H1 (cell line): Measurements from ENCODE around the gene NSUN6. TPM values are rescaled to one million over a fixed set of nuclear protein-coding genes. Genes with fewer than 3 reads are reported as not detected.
A peak's percentile ranks its signal among the peaks of the same experiment; 100 is the strongest.

Experiments used
- CTCF ChIA-PET: fragments of 300-600 bp; sonication (Branson Sonifier 250); formaldehyde crosslinking; loops from one replicate; lab custom pipeline; 2021; ENCODE audit not compliant: partially characterized antibody; lab: Charles Lee
- POLR2A ChIA-PET: fragments of 300-600 bp; sonication (Branson Sonifier 250); formaldehyde crosslinking; loops from one replicate; lab custom pipeline; 2021; ENCODE audit warnings: inconsistent platforms; ENCODE audit not compliant: partially characterized antibody; lab: Charles Lee
- DNase-seq, 2 experiments: peaks; one replicate each; pipeline versions ENCODE4 v3.0.0 to v3.0.0-alpha.2; 2010 to 2022; ENCODE audit warnings: low spot score in 2 of 2, low read depth in 1 of 2, mixed read lengths in 1 of 2
- FAIRE-seq: peaks from 2 replicates; lab custom pipeline; 2011; peaks lifted over from hg19 to GRCh38; lab: Jason Lieb, UNC
- H2AFZ ChIP-seq: 2 replicates; pipeline ENCODE4 v1.8.1; 2012; ENCODE audit warnings: low read length, inconsistent platforms
- H2AK5ac ChIP-seq: 2 replicates; pipeline ENCODE4 v1.6.1; 2013; ENCODE audit warnings: low read depth, low read length
- H2BK120ac ChIP-seq: replicated peaks from 2 replicates; pipeline ENCODE3; 2013; ENCODE audit warnings: low read depth, low read length, inconsistent platforms
- H2BK12ac ChIP-seq: 2 replicates; pipeline ENCODE4 v1.6.1; 2013; ENCODE audit warnings: low read depth, low read length
- H2BK15ac ChIP-seq: 2 replicates; pipeline ENCODE4 v1.6.1; 2013; ENCODE audit warnings: low read length
- H2BK20ac ChIP-seq: 2 replicates; pipeline ENCODE4 v1.6.1; 2013; ENCODE audit warnings: low read length
- H2BK5ac ChIP-seq: 2 replicates; pipeline ENCODE4 v1.6.1; 2013; ENCODE audit warnings: low read depth, low read length
- H3K14ac ChIP-seq: 2 replicates; pipeline ENCODE4 v1.6.1; 2013; ENCODE audit warnings: inconsistent platforms; ENCODE audit not compliant: insufficient read length
- H3K18ac ChIP-seq: 2 replicates; pipeline ENCODE4 v1.6.1; 2013; ENCODE audit warnings: low read length; ENCODE audit errors: extremely low read depth
- H3K23ac ChIP-seq: 2 replicates; pipeline ENCODE4 v1.6.1; 2013; ENCODE audit warnings: inconsistent platforms; ENCODE audit not compliant: insufficient read length
- H3K23me2 ChIP-seq: 2 replicates; pipeline ENCODE4 v1.6.1; 2013; ENCODE audit warnings: low read depth, low read length
- H3K27ac ChIP-seq: 2 replicates; pipeline ENCODE4 v1.6.1; 2011; ENCODE audit warnings: low read depth, low read length, inconsistent platforms
- H3K27me3 ChIP-seq, 4 experiments: replicated peaks in 1 of 4; 1 replicate in 1 of 4; 2 replicates in 3 of 4; pipeline versions ENCODE4 v1.6.1 to v1.8.1; 2011 to 2013; ENCODE audit warnings: low read length in 3 of 4, mild to moderate bottlenecking in 3 of 4, inconsistent platforms in 2 of 4, mixed read lengths in 2 of 4, moderate library complexity in 1 of 4; ENCODE audit not compliant: control insufficient read depth in 3 of 4, insufficient read depth in 3 of 4; ENCODE audit errors: extremely low read depth in 1 of 4
- H3K36me3 ChIP-seq, 4 experiments: 2 replicates each; pipeline versions ENCODE4 v1.6.1 to v1.8.1; 2011 to 2013; ENCODE audit warnings: mild to moderate bottlenecking in 4 of 4, low read length in 3 of 4, moderate library complexity in 2 of 4, control low read depth in 1 of 4, inconsistent platforms in 1 of 4; ENCODE audit not compliant: insufficient read depth in 4 of 4, control insufficient read depth in 2 of 4
- H3K4ac ChIP-seq: replicated peaks from 2 replicates; pipeline ENCODE3; 2013; ENCODE audit warnings: low read length, low read depth, mixed read lengths, inconsistent platforms; ENCODE audit not compliant: insufficient read length
- H3K4me1 ChIP-seq, 4 experiments: replicated peaks in 1 of 4; 1 replicate in 1 of 4; 2 replicates in 3 of 4; pipeline versions ENCODE4 v1.6.1 to v1.8.1; 2011 to 2013; ENCODE audit warnings: low read length in 3 of 4, inconsistent platforms in 2 of 4, mixed read lengths in 1 of 4; ENCODE audit not compliant: insufficient read depth in 4 of 4, control insufficient read depth in 3 of 4
- H3K4me2 ChIP-seq, 2 experiments: 2 replicates each; pipeline versions ENCODE4 v1.6.1 to v1.8.1; 2011 to 2013; ENCODE audit warnings: low read depth in 2 of 2, low read length in 2 of 2, control low read depth in 1 of 2, inconsistent platforms in 1 of 2, mild to moderate bottlenecking in 1 of 2; ENCODE audit not compliant: insufficient read depth in 1 of 2
- H3K4me3 ChIP-seq, 4 experiments: fragments of 200-600, 300-600 bp in 1 of 4; sonication (generic), shearing (Covaris generic), sonication (Bioruptor Twin) in 1 of 4; 2 replicates each; pipeline versions ENCODE4 v1.5.1 to v1.8.1; 2011 to 2016; ENCODE audit warnings: low read length in 4 of 4, low read depth in 3 of 4, control low read depth in 2 of 4, inconsistent platforms in 2 of 4, mild to moderate bottlenecking in 2 of 4, mixed read lengths in 1 of 4, moderate library complexity in 1 of 4; ENCODE audit not compliant: insufficient read depth in 2 of 4; ENCODE audit errors: extremely low read depth in 1 of 4
- H3K56ac ChIP-seq: replicated peaks from 2 replicates; pipeline ENCODE3; 2013; ENCODE audit warnings: low read depth, mild to moderate bottlenecking, mixed read lengths, low read length, inconsistent platforms; ENCODE audit not compliant: insufficient read length
- H3K79me1 ChIP-seq: 2 replicates; pipeline ENCODE4 v1.6.1; 2013; ENCODE audit warnings: low read depth, low read length, control low read depth
- H3K79me2 ChIP-seq, 2 experiments: 2 replicates each; pipeline versions ENCODE4 v1.6.1 to v1.8.1; 2012 to 2013; ENCODE audit warnings: low read length in 2 of 2, mild to moderate bottlenecking in 2 of 2, inconsistent platforms in 1 of 2; ENCODE audit not compliant: insufficient read depth in 2 of 2, control insufficient read depth in 1 of 2
- H3K9ac ChIP-seq, 4 experiments: replicated peaks in 1 of 4; 1 replicate in 1 of 4; 2 replicates in 3 of 4; pipeline versions ENCODE4 v1.6.1 to v1.8.1; 2011 to 2013; ENCODE audit warnings: low read depth in 3 of 4, low read length in 3 of 4, control low read depth in 2 of 4, mild to moderate bottlenecking in 2 of 4, moderate library complexity in 2 of 4, inconsistent platforms in 1 of 4; ENCODE audit errors: extremely low read depth in 1 of 4
- H3K9me3 ChIP-seq, 2 experiments: 2 replicates each; pipeline versions ENCODE4 v1.6.1 to v1.8.1; 2012 to 2013; ENCODE audit warnings: mild to moderate bottlenecking in 2 of 2, moderate library complexity in 2 of 2, control low read depth in 1 of 2, inconsistent platforms in 1 of 2, low read depth in 1 of 2, low read length in 1 of 2, mixed read lengths in 1 of 2; ENCODE audit not compliant: insufficient read depth in 2 of 2
- H4K20me1 ChIP-seq, 2 experiments: replicated peaks in 1 of 2; 2 replicates each; pipeline versions ENCODE3 to v1.8.1; 2011 to 2013; ENCODE audit warnings: inconsistent platforms in 2 of 2, low read length in 2 of 2, mild to moderate bottlenecking in 1 of 2; ENCODE audit not compliant: insufficient read depth in 2 of 2, control insufficient read depth in 1 of 2
- H4K5ac ChIP-seq: 2 replicates; pipeline ENCODE4 v1.6.1; 2013; ENCODE audit warnings: low read length, low read depth, mixed read lengths, inconsistent platforms; ENCODE audit not compliant: insufficient read length
- H4K8ac ChIP-seq: 2 replicates; pipeline ENCODE4 v1.8.0; 2013; ENCODE audit warnings: mild to moderate bottlenecking, moderate library complexity, low read length, inconsistent platforms; ENCODE audit not compliant: insufficient read depth; ENCODE audit errors: extremely low read depth
- H4K91ac ChIP-seq: replicated peaks from 2 replicates; pipeline ENCODE3; 2013; ENCODE audit warnings: low read length, mixed read lengths, inconsistent platforms; ENCODE audit not compliant: insufficient read length
- CHD2 ChIP-seq: IDR thresholded peaks from 2 replicates; pipeline ENCODE4 v1.6.1; 2012; ENCODE audit warnings: low read length, improper control_type of control experiment
- CREB1 ChIP-seq: IDR thresholded peaks from 2 replicates; pipeline ENCODE4 v1.6.1; 2012; ENCODE audit warnings: inconsistent platforms
- KDM4A ChIP-seq: IDR thresholded peaks from one replicate; pipeline ENCODE4 v1.7.1; 2012; ENCODE audit warnings: low read depth, mild to moderate bottlenecking, moderate library complexity, low read length, inconsistent platforms; ENCODE audit not compliant: severe bottlenecking
- MAFK ChIP-seq: IDR thresholded peaks from 2 replicates; pipeline ENCODE4 v1.6.1; 2012; ENCODE audit warnings: low read depth, mild to moderate bottlenecking, improper control_type of control experiment, low read length
- NRF1 ChIP-seq: IDR thresholded peaks from 2 replicates; pipeline ENCODE4 v1.6.1; 2011; ENCODE audit warnings: mild to moderate bottlenecking, low read depth, low read length, improper control_type of control experiment
- PHF8 ChIP-seq: fragments of 200-600 bp; sonication (generic); conservative IDR thresholded peaks from 2 replicates; pipeline ENCODE4 v1.7.1; 2012; ENCODE audit warnings: low read depth, mild to moderate bottlenecking, inconsistent platforms, low read length, moderate library complexity
- RFX5 ChIP-seq: IDR thresholded peaks from 2 replicates; pipeline ENCODE4 v1.6.1; 2011; ENCODE audit warnings: low read depth, low read length, improper control_type of control experiment, borderline replicate concordance
- TAF1 ChIP-seq: IDR thresholded peaks from 2 replicates; pipeline ENCODE4 v1.6.1; 2011; ENCODE audit warnings: mild to moderate bottlenecking, low read depth, low read length
- TBP ChIP-seq: IDR thresholded peaks from 2 replicates; pipeline ENCODE4 v1.6.1; 2011; ENCODE audit warnings: low read depth, low read length, improper control_type of control experiment
- WGBS, 2 experiments: shearing (Covaris generic) in 1 of 2; methylation state at CpG; one replicate each; pipeline versions ENCODE4 v1.1.6 to v1.1.7; 2013 to 2015; ENCODE audit warnings: low lambda C conversion rate in 2 of 2, mixed read lengths in 2 of 2, inconsistent platforms in 1 of 2, low coverage in 1 of 2, missing lambda C conversion rate in 1 of 2; ENCODE audit not compliant: insufficient replicate concordance in 2 of 2, insufficient coverage in 1 of 2, insufficient read length in 1 of 2; ENCODE audit errors: extremely low coverage in 1 of 2, missing lambda C conversion rate in 1 of 2; 5-methylcytosine and 5-hydroxymethylcytosine counted together
- polyA plus RNA-seq, 7 experiments: library from polyadenylated mRNA; depleted of rRNA in 3 of 7; stranded (reverse) in 5 of 7; unstranded in 2 of 7; fragments of >200 nt in 5 of 7; fragments of 200-250 nt in 2 of 7; gene quantifications; 1 replicate in 5 of 7; 2 replicates in 1 of 7; 4 replicates in 1 of 7; pipeline versions ENCODE4 v1.2.1 to v1.2.3, GENCODE V29; 2011 to 2013; ENCODE audit warnings: missing spikeins in 2 of 7, mixed read lengths in 2 of 7
- total RNA-seq: library from RNA; stranded (reverse); fragmentation: NEBNext Ultra II Directional; extraction: Animal tissue kit (Norgen Biotek cat#: 25700); gene quantifications from 2 replicates; pipeline ENCODE4 v1.2.1, GENCODE V29; 2021

NSUN6 gene
- total and polyA plus RNA-seq, 2 of the 8 experiments (the other 6 are each of a cell fraction or from before 2014, with no cell fraction given) = 5.9 to 14.4 TPM

DNA sequence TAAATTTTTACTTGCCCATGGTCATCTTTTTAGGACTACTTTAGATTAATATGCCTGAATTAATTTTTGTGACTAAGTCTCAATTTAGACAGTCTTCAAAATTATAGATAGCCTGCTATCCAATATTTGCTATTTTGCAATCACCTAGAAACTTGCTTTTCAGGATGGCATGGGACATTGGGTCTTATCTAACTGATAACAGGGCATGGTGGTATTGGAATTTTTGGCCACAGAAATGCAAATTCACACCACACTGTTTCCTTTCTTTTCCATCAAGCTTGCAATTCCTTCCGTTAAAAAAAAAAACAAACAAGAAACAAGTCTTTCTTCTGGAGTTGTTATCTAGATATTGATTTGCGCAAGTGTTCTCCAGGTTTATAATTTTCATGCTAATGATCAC is 16.6 kb upstream of the NSUN6 start:
- Histone ChIP-seq H3K4me3 (peak overlapping the region in 1 of 4 experiments; percentile 35; a peak in 2 of 8 replicates), H2AFZ (no peak overlapping the region), H4K5ac (no peak overlapping the region), H3K23me2 (no peaks in the 10 kb centered on the region), H3K27ac (no peak overlapping the region), H3K79me1 (peaks cover 7% of the 10 kb centered on the region; the same call in 1 of the 2 replicates), H3K9me3 (no peaks in the 10 kb centered on the region), H3K4me2 (peak overlapping the region; percentile 26 to 45; a peak in 2 of 4 replicates), H4K8ac (no peak overlapping the region), H3K79me2 (peaks cover 11 to 85% of the 10 kb centered on the region in 2 experiments), H4K20me1 (peaks cover 5 to 8% of the 10 kb centered on the region in 2 experiments), H2BK15ac (no peak overlapping the region), H3K14ac (no peak overlapping the region), H4K91ac (no peak overlapping the region), H2BK120ac (no peak overlapping the region), H2BK20ac (no peak overlapping the region), H3K23ac (no peak overlapping the region), H3K4me1 (peaks cover 0 to 18% (median 7%) of the 10 kb centered on the region in 4 experiments; a peak in 5 of 7 replicates), H2BK12ac (no peak overlapping the region), H3K56ac (no peak overlapping the region), H2BK5ac (no peak overlapping the region)
- no peak for DNase-seq
- CTCF ChIA-PET = no interaction called here
- POLR2A ChIA-PET = interaction anchor here (0.6 to 2.1 kb wide), 3 partner anchors 9 to 1947 kb away, joined by 3 to 11 read pairs (median 3); partner anchors contain the start of gene ARL5B
- TF ChIP-seq CREB1 = no peak
- TF ChIP-seq TBP = no peak
- TF ChIP-seq CHD2 = no peak
- no peak for TF ChIP-seq TAF1
- TF ChIP-seq MAFK = no peak
- no peak for TF ChIP-seq PHF8
- no peak for TF ChIP-seq KDM4A
- TF ChIP-seq NRF1 = no peak
- TF ChIP-seq RFX5 = no peak
- TF ChIP-seq, all 59 proteins: peak for 0
- H3K27me3 ChIP-seq = no peaks in the 10 kb centered on the region
- no peak overlapping the region for H3K9ac ChIP-seq
- peaks cover 0 to 39% (median 14%) of the 10 kb centered on the region in 4 experiments; a peak in 5 of 8 replicates for H3K36me3 ChIP-seq
- no peak overlapping the region for H2AK5ac ChIP-seq
- peak; percentile 39 for FAIRE-seq
- no peak overlapping the region for H3K18ac ChIP-seq
- no peak overlapping the region for H3K4ac ChIP-seq
- 42% methylated on average over 2 of the region's 2 CpGs; no CpG with 5 or more reads in 1 of the 2 experiments for WGBS, 2 experiments
